Epithelial cell of proximal tubule (primary cell): ENCODE data around the gene SUSD2. TPM values are rescaled to one million over a fixed set of nuclear protein-coding genes. Genes with fewer than 3 reads are reported as not detected.
A peak's percentile ranks its signal among the peaks of the same experiment; 100 is the strongest.

Experiments used
- DNase-seq: peaks from one replicate; pipeline ENCODE4 v3.0.0-alpha.2; 2011; ENCODE audit warnings: low read depth
- H3K4me3 ChIP-seq: 2 replicates; pipeline ENCODE4 v1.5.1; 2011; ENCODE audit warnings: low read depth, mild to moderate bottlenecking, low read length
- total RNA-seq: library from RNA; depleted of rRNA; stranded (reverse); fragments of >200 nt; gene quantifications from 2 replicates; pipeline ENCODE4 v1.2.3, GENCODE V29; 2015
- TF ChIP-seq, protein P1 (sequence below): conservative IDR thresholded peaks from 2 replicates; pipeline ENCODE4 v1.5.1; 2012; ENCODE audit warnings: low read depth, mild to moderate bottlenecking, low read length

Gene SUSD2
- total RNA-seq, 1 donor from 2014 or later, result 0.06 TPM

DNA sequence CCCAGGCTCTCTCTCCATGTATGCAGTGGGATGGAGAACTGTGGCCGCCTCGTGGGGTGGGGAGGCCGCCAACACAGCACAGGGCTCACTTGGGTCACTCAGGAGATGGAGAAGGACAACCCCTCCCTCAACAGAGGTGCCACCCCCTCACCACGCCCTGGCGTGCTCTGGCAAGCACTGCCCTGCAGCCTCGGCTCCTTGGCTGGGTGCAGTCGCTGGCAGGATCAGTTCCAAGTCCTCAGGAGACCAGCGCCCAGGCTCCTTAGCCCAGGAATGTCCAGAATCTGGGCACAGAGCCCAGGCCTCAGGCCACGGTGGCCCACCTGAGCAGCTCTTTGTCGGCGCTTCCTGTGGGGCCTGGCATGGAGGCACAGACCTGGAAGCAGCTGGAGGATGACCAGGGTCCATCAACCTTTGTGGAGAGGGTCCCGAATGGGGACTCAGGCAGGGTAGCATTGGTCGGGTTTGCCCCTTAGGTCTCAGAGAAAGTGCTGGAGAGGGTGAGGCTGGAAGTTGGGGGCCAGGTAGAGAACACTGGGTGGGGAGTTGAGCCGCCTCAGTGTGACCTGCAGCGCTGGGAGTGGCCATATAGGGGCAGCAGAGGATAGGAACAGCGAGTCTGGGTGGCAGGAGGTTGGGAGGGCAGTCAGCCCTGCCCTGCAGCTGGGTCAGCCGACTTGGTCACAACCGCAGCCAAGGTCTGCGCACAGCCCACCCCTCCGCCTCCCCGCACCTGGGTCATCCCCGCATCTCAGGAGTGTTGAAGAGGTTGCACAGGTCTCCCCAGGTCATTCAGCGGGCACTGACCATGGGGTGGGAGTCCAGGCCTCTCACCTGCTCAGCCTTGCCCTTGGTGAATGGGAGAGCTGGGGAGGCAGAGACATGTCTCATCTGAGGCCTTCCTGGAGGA, 8.2 kb downstream of the SUSD2 start:
- peak overlapping the region; percentile 40 for H3K4me3 ChIP-seq
- TF ChIP-seq, protein P1, sequence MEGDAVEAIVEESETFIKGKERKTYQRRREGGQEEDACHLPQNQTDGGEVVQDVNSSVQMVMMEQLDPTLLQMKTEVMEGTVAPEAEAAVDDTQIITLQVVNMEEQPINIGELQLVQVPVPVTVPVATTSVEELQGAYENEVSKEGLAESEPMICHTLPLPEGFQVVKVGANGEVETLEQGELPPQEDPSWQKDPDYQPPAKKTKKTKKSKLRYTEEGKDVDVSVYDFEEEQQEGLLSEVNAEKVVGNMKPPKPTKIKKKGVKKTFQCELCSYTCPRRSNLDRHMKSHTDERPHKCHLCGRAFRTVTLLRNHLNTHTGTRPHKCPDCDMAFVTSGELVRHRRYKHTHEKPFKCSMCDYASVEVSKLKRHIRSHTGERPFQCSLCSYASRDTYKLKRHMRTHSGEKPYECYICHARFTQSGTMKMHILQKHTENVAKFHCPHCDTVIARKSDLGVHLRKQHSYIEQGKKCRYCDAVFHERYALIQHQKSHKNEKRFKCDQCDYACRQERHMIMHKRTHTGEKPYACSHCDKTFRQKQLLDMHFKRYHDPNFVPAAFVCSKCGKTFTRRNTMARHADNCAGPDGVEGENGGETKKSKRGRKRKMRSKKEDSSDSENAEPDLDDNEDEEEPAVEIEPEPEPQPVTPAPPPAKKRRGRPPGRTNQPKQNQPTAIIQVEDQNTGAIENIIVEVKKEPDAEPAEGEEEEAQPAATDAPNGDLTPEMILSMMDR, result peak; percentile 91
- no peak for DNase-seq

DNA sequence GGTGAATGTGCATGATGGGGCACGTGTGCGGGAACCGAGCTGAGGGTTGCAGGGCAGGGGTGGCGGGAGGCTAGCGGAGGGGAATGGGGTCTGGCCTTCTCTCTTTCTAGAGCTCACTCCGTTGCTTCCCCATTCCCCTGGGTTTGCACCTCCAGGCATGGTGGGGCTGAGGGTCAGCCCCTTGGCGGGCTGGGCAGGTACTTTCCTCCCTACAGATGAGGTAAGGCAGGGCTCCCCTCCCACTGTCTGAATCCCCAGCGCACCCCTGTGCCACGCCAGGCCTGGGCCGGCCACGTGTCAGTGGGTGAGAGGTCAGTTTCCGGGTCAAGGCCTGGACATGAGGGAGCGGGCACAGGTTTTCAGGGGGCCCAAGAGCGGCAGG, 8.9 kb downstream of the SUSD2 start:
- TF ChIP-seq, protein P1, result no peak
- DNase-seq, result no peak

DNA sequence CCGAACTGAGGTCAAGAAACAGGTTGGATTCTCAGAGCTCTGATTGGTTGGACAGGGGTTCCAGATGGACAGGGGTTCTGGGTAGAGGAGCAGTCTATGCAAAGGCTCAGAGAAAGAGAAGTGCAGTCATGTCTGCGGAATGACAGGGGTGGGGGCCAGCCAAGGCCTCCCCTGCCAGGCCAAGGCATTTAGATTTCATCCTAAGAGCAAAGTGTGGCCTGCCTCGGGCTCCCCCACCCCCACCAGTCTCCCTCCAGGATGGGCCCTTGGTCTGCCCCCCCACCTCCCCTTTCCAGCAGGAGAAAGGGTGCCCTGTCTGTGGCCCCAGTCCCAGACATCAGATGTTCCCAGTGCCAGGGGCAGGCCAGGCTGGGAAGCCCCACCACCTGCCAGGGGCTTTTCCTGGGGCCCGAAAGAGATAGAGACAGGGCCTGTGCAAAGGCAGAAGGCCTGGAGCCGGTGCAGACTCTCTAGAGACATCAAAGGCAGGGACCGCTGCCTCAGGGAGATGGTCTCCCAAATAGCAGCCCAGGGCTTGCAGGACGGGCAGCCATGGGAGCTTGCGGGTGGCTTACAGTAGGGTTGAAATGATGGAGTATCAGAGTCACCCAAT, 9.4 kb downstream of the SUSD2 start:
- H3K4me3 ChIP-seq, result no peak overlapping the region
- no peak for DNase-seq
- TF ChIP-seq, protein P1, result no peak

More for the DNA sequence above, 8.9 kb downstream of the SUSD2 start:
- no peak overlapping the region for H3K4me3 ChIP-seq

DNA sequence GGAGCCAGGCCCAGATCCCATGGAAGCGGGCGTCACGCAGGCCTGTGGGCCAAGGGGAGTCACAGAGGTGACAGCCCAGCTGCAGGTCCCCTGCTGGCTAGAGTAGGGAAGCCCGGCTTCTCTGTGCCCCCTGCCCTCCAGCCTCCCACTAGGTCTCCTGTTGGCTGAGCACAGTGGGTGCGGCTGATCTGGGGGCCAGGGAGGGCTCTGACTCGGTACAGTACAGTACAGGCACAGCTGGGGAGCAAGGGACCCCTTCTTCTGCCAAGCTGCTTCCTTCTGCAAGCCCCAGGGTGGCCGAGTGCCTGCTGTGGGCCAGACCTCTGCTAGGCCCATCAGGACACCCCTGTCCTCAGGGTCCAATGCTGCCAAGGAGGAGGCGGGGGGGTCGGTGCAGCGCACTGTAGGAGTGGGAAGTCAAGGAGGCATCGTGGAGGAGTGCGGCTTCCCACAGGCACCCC, 10.1 kb downstream of the SUSD2 start:
- TF ChIP-seq, protein P1, result no peak
- no peak for DNase-seq
- H3K4me3 ChIP-seq, result no peak overlapping the region

DNA sequence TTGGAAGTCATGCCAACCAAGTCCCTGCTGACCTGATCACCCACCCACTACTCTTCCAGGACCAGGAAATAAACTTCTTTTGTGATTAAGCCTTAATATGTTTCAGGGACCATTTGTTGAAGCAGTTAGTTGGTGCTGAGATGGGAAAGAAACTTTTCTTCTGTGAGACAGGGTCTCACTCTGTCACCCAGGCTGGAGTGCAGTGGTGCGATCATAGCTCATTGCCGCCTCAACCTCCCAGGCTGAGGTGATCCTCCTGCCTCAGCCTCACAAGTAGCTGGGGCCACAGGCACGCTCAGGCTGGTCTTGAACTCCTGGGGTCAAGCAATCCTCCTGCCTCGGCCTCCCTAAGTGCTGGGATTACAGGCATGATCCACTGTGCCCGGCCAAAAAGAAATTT, 10.6 kb downstream of the SUSD2 start:
- TF ChIP-seq, protein P1, result no peak

DNA sequence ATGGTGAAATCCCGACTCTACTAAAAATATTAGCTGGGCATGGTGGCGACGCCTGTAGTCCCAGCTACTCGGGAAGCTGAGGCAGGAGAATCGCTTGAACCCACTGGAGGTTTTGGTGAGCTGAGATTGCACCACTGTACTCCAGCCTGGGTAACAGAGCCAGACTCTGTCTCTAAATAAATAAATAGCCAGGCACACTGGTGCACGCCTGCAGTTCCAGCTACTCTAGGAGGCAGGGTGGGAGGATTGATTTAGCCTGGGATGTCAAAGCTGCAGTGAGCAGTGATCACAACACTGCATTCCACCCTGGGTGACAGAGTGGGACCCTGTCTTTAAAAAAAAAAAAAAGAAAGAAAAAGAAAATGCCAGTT, 17.4 kb downstream of the SUSD2 start:
- H3K4me3 ChIP-seq, result no peak overlapping the region
- TF ChIP-seq, protein P1, result no peak
- no peak for DNase-seq

More for the DNA sequence above, 10.6 kb downstream of the SUSD2 start:
- no peak for DNase-seq
- H3K4me3 ChIP-seq, result no peak overlapping the region
